GM12878 (cell line): ENCODE measurements around the gene BTBD3. TPM values are rescaled to one million over a fixed set of nuclear protein-coding genes. Genes with fewer than 3 reads are reported as not detected.

Source experiments
- ATAC-seq: fragments of 200-7000 bp; cut with Tn5 transposase; 3 replicates; pipeline ENCODE4 v1.9.1; 2020; ENCODE audit warnings: mild to moderate bottlenecking, moderate library complexity
- BruUV-seq: library from RNA; stranded (reverse); fragments of 400-500 nt; replicated peaks from 2 replicates; lab custom pipeline; 2021; lab: Mats Ljungman, UMichigan
- CTCF ChIA-PET: fragments of 300-600 bp; sonication (Branson Sonifier 250); formaldehyde crosslinking; extraction: SDS; loops from one replicate; lab custom pipeline; 2021; ENCODE audit warnings: inconsistent platforms; lab: Yijun Ruan, JAX
- POLR2A ChIA-PET: fragments of 350-600 bp; formaldehyde crosslinking; extraction: SDS; loops from one replicate; lab custom pipeline; 2021; ENCODE audit warnings: inconsistent platforms; lab: Charles Lee
- RAD21 ChIA-PET: fragments of 300-600 bp; sonication (Branson Sonifier 250); formaldehyde crosslinking; loops from one replicate; lab custom pipeline; 2023; ENCODE audit warnings: antibody characterized with exemption; ENCODE audit not compliant: unreplicated experiment; lab: Charles Lee
- SMC1A ChIA-PET: fragments of 300-600 bp; sonication (Branson Sonifier 250); formaldehyde crosslinking; loops from one replicate; lab custom pipeline; 2023; ENCODE audit not compliant: unreplicated experiment, uncharacterized antibody; lab: Charles Lee
- DNase-seq: peaks from one replicate; pipeline ENCODE4 v3.0.0-alpha.2; 2011; ENCODE audit warnings: low read depth, low spot score
- FAIRE-seq: peaks from 3 replicates; lab custom pipeline; 2011; peaks lifted over from hg19 to GRCh38; lab: Jason Lieb, UNC
- H2AFZ ChIP-seq: 2 replicates; pipeline ENCODE4 v1.6.0; 2011; ENCODE audit warnings: low read depth, low read length, control low read depth; ENCODE audit not compliant: control insufficient read depth
- H3K27ac ChIP-seq: 2 replicates; pipeline ENCODE4 v1.5.1; 2011; ENCODE audit warnings: control low read depth; ENCODE audit not compliant: control insufficient read depth, insufficient read depth
- H3K27me3 ChIP-seq, 2 experiments: replicated peaks in 1 of 2; 2 replicates each; pipeline versions ENCODE4 v1.6.0 to v1.6.1; 2011; ENCODE audit warnings: low read length in 1 of 2; ENCODE audit not compliant: control insufficient read depth in 2 of 2, insufficient read depth in 2 of 2
- H3K36me3 ChIP-seq, 2 experiments: 2 replicates each; pipeline ENCODE4 v1.5.1; 2011; ENCODE audit warnings: low read length in 1 of 2; ENCODE audit not compliant: control insufficient read depth in 2 of 2, insufficient read depth in 2 of 2
- H3K4me1 ChIP-seq: 2 replicates; pipeline ENCODE4 v1.6.1; 2011; ENCODE audit warnings: mild to moderate bottlenecking, low read length, moderate library complexity, mixed read lengths; ENCODE audit not compliant: control insufficient read depth, insufficient read depth
- H3K4me2 ChIP-seq: 2 replicates; pipeline ENCODE4 v1.6.0; 2011; ENCODE audit warnings: control low read depth; ENCODE audit not compliant: control insufficient read depth, insufficient read depth
- H3K4me3 ChIP-seq: fragments of 200-600 bp; sonication (generic); 2 replicates; pipeline ENCODE4 v1.5.1; 2016
- H3K79me2 ChIP-seq: 2 replicates; pipeline ENCODE4 v1.6.0; 2011; ENCODE audit warnings: low read length; ENCODE audit not compliant: control insufficient read depth, insufficient read depth
- H3K9ac ChIP-seq: 2 replicates; pipeline ENCODE4 v1.8.0; 2011; ENCODE audit warnings: low read length, control low read depth, mixed read lengths; ENCODE audit not compliant: control insufficient read depth, insufficient read depth
- H3K9me3 ChIP-seq: replicated peaks from 3 replicates; pipeline ENCODE4 v1.5.1; 2011; ENCODE audit warnings: mild to moderate bottlenecking, low read length; ENCODE audit not compliant: control insufficient read depth, insufficient read depth
- H4K20me1 ChIP-seq: 2 replicates; pipeline ENCODE4 v1.6.0; 2011; ENCODE audit not compliant: control insufficient read depth, insufficient read depth
- NR2F1 ChIP-seq: fragments of 450-650 bp; conservative IDR thresholded peaks from 2 replicates; pipeline ENCODE4 v1.6.1; 2017; ENCODE audit warnings: mild to moderate bottlenecking
- PAX8 ChIP-seq: fragments of 450-650 bp; IDR thresholded peaks from 2 replicates; pipeline ENCODE4 v1.6.1; 2017; ENCODE audit warnings: mild to moderate bottlenecking, moderate library complexity
- REST ChIP-seq: IDR thresholded peaks from 2 replicates; pipeline ENCODE4 v1.6.1; 2012; ENCODE audit warnings: mild to moderate bottlenecking, low read depth, low read length
- TCF12 ChIP-seq: IDR thresholded peaks from 2 replicates; pipeline ENCODE4 v1.6.1; 2011; ENCODE audit warnings: low read depth, mild to moderate bottlenecking, low read length
- ZBTB4 ChIP-seq: fragments of 450-650 bp; formaldehyde crosslinking; IDR thresholded peaks from 2 replicates; pipeline ENCODE4 v1.4.0; 2022; ENCODE audit warnings: mild to moderate bottlenecking, moderate library complexity
- ZNF622 ChIP-seq: fragments of 450-650 bp; IDR thresholded peaks from 2 replicates; pipeline ENCODE4 v1.6.1; 2017; ENCODE audit warnings: mild to moderate bottlenecking, inconsistent platforms
- WGBS: methylation state at CpG from one replicate; pipeline ENCODE4 v1.1.6; 2016; ENCODE audit warnings: low lambda C conversion rate; ENCODE audit not compliant: insufficient replicate concordance, insufficient coverage; ENCODE audit errors: missing lambda C conversion rate; 5-methylcytosine and 5-hydroxymethylcytosine counted together
- in situ Hi-C: fragments of 300-500 bp; cut with MboI; formaldehyde crosslinking; loops from 9 replicates; pipeline ENCODE4 v1.14.3; 2018; ENCODE audit warnings: mixed read lengths
- intact Hi-C: fragments of 100-400 bp; cut with micrococcal nuclease; formaldehyde crosslinking; loops from one replicate; pipeline ENCODE4 v1.14.2; 2022; ENCODE audit not compliant: unreplicated experiment
- polyA plus RNA-seq, 11 experiments: library from polyadenylated mRNA; depleted of rRNA in 4 of 11; unstranded in 6 of 11; stranded (reverse) in 5 of 11; fragments of >200 nt; fragmentation: Nextera tagmentation in 4 of 11; fragmentation: Illumina TruSeq in 1 of 11; extraction: Ambion mirVana in 4 of 11; extraction: Trizol in 1 of 11; gene quantifications; 1 replicate in 1 of 11; 2 replicates in 10 of 11; pipeline versions ENCODE4 v1.2.1 to v1.2.3, GENCODE V29; 2011 to 2016; ENCODE audit warnings: inconsistent platforms in 2 of 11, missing spikeins in 2 of 11, low read depth in 1 of 11
- total RNA-seq, 4 experiments: library from RNA; depleted of rRNA in 3 of 4; stranded (reverse); fragments of >200 nt in 3 of 4; fragmentation: Illumina TruSeq in 1 of 4; extraction: Trizol in 1 of 4; gene quantifications; 2 replicates each; pipeline versions ENCODE4 v1.2.1 to v1.2.3, GENCODE V29; 2013 to 2021

The BTBD3 gene
- total and polyA plus RNA-seq, 10 of the 15 experiments (the other 5 are each of a cell fraction or from before 2014, with no cell fraction given), result 0.02 to 12.8 (median 0.23) TPM

GRCh38 chr20:11935212-11936154, 17.8 kb downstream of the BTBD3 start:
- CTCF ChIA-PET, result interaction anchor here (1.3 kb wide), 1 partner anchor 34 kb away, joined by 3 read pairs; no protein-coding TSS in a partner anchor
- H3K36me3 ChIP-seq, result no peaks in the 10 kb centered on the region
- ATAC-seq, result no peak
- in situ Hi-C loops (no loop called here), intact Hi-C loops (no loop called here)
- H4K20me1 ChIP-seq, result no peaks in the 10 kb centered on the region
- POLR2A ChIA-PET, result no interaction called here
- SMC1A ChIA-PET, result interaction anchor here (1.0 to 1.7 kb wide), 3 partner anchors 10 to 35 kb away, joined by 3 read pairs; no protein-coding TSS in a partner anchor
- H2AFZ ChIP-seq, result no peak overlapping the region
- no peaks in the 10 kb centered on the region for H3K9me3 ChIP-seq
- TF ChIP-seq REST (no peak), ZBTB4 (CRISPR knock-in tag) (no peak), NR2F1 (no peak), ZNF622 (no peak), TCF12 (no peak), PAX8 (no peak)
- RAD21 ChIA-PET, result no interaction called here
- 26% methylated on average over 8 of the region's 8 CpGs for WGBS
- no peak overlapping the region for H3K27ac ChIP-seq
- no peaks in the 10 kb centered on the region for H3K4me1 ChIP-seq
- BruUV-seq, result no TSS peak
- H3K9ac ChIP-seq, result no peak overlapping the region
- no peaks in the 10 kb centered on the region for H3K27me3 ChIP-seq
- no peak overlapping the region for H3K4me2 ChIP-seq
- H3K4me3 ChIP-seq, result no peak overlapping the region
- no peaks in the 10 kb centered on the region for H3K79me2 ChIP-seq
- no peak for FAIRE-seq
- no peak for DNase-seq
